ENCODE results near the gene HGFAC. TPM values are rescaled to one million over a fixed set of nuclear protein-coding genes. Genes with fewer than 3 reads are reported as not detected.

The HGFAC gene
- total RNA-seq, 1 donor from 2014 or later: not detected

GRCh38 chr4:3411676-3412075 is 30.1 kb upstream of the HGFAC start:
- no peaks in the 10 kb centered on the region for H3K9me3 ChIP-seq
- intact Hi-C loops (cut with DNase I): no loop called here
- no peak overlapping the region for H3K27ac ChIP-seq
- no peaks in the 10 kb centered on the region for H3K27me3 ChIP-seq
- no peak overlapping the region for H3K4me3 ChIP-seq
- DNase-seq (ENCODE audit: extremely low spot score in 2 of 2): no peak
- H3K36me3 ChIP-seq: peaks cover 0 to 15% of the 10 kb centered on the region in 2 donors
- H3K4me1 ChIP-seq: peaks cover 12% of the 10 kb centered on the region
- no peak for TF ChIP-seq POLR2A (IDR thresholded peaks at IDR 0.05)

DNA sequence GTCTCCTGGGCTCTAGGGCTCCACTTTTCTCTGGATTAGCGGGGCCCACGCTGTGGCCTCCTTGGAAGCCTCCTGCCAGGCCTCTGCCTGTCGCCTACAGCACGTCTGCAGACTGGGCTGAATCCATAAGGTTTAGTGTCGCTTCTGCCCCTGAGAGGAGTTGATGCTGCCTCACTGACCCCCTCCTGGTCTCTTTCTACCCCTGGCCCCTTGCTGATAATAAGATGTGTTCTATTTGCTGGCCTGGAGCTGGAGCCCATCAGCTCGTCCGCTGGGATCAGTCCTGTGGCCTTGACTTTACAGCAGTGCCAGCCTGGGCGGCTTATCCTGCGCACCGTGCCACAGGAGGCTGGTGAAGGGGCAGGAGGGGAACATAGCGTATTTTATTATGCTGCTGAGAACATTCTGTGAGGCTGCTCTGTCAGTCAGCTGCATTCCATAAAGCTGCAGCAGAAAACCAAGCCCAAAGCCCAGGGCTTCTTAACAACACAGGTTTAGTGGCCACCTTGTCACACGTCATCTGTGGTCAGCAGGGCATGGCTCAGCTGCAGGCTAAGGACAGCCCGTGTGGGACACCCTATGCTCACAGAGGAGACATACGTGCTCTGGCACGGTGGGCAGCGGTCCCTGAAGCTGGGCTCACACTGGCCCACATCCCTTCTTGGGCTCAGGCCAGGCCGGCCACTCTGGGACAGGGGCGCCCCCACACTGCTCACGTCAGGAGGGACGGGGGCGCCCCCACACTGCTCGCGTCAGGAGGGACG is 29.3 kb upstream of the HGFAC start:
- Histone ChIP-seq H3K27me3 (no peaks in the 10 kb centered on the region), H3K4me3 (no peak overlapping the region), H3K36me3 (peaks cover 0 to 21% of the 10 kb centered on the region in 2 donors), H3K27ac (no peak overlapping the region), H3K9me3 (no peaks in the 10 kb centered on the region), H3K4me1 (peaks cover 12% of the 10 kb centered on the region)
- TF ChIP-seq CTCF (IDR thresholded peaks at IDR 0.05) (no peak), POLR2A (IDR thresholded peaks at IDR 0.05) (no peak), POLR2AphosphoS5 (IDR thresholded peaks at IDR 0.05; ENCODE audit: insufficient read depth in 1 of 2, low read depth in 1 of 2) (no peak)
- no peak for DNase-seq (ENCODE audit: extremely low spot score in 2 of 2)
- intact Hi-C loops (cut with DNase I): no loop called here

DNA sequence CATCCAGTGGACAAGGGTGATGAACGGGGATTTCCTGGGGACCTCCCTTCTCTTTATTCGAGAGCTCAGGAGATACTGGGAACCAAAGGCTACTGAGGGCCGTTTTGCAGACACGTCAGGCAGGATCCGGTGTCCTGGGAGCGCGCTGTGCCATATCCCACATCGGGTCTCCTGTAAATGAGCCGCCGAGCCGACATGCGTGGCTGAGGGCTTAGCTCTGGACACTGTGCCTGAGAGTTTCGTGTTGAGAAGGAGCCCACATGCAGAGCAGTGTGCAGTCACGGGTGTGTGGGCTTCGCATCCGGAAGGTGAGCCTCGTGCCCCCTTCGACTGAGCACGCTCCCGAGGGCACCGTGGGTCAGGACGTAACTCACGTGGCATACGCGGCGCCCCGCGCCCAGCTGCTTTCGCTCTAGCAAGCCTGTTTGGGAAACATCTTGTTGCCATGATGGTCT is 28.5 kb upstream of the HGFAC start:
- no peak for TF ChIP-seq CTCF (IDR thresholded peaks at IDR 0.05)
- TF ChIP-seq POLR2AphosphoS5 (IDR thresholded peaks at IDR 0.05; ENCODE audit: insufficient read depth in 1 of 2, low read depth in 1 of 2): no peak
- no peaks in the 10 kb centered on the region for H3K9me3 ChIP-seq
- no peak overlapping the region for H3K4me3 ChIP-seq
- no peak overlapping the region for H3K27ac ChIP-seq
- H3K4me1 ChIP-seq: peaks cover 9% of the 10 kb centered on the region
- H3K27me3 ChIP-seq: no peaks in the 10 kb centered on the region
- intact Hi-C loops (cut with DNase I): no loop called here
- peaks cover 0 to 29% of the 10 kb centered on the region in 2 donors for H3K36me3 ChIP-seq
- DNase-seq (ENCODE audit: extremely low spot score in 2 of 2): no peak

- DNase-seq (ENCODE audit: extremely low spot score in 2 of 2): no peak
- intact Hi-C loops (cut with DNase I): no loop called here
These were observed 27.9 kb upstream of the HGFAC start for GRCh38 chr4:3413675-3414420.

More at GRCh38 chr4:3413675-3414420, 27.9 kb upstream of the HGFAC start:
- no peak overlapping the region for H3K27ac ChIP-seq
- H3K36me3 ChIP-seq: peaks cover 0 to 34% of the 10 kb centered on the region in 2 donors
- H3K9me3 ChIP-seq: no peaks in the 10 kb centered on the region
- no peaks in the 10 kb centered on the region for H3K27me3 ChIP-seq
- H3K4me1 ChIP-seq: peaks cover 3% of the 10 kb centered on the region
- H3K4me3 ChIP-seq: no peak overlapping the region
- TF ChIP-seq CTCF (IDR thresholded peaks at IDR 0.05) (no peak), POLR2AphosphoS5 (IDR thresholded peaks at IDR 0.05; ENCODE audit: insufficient read depth in 1 of 2, low read depth in 1 of 2) (no peak), POLR2A (IDR thresholded peaks at IDR 0.05) (no peak)
